ENCODE measurements around the gene ATP6V0E1. TPM values are rescaled to one million over a fixed set of nuclear protein-coding genes. Genes with fewer than 3 reads are reported as not detected.

ATP6V0E1 gene
- total and polyA plus RNA-seq, 2 of the 4 experiments (the other 2 are of a cell fraction), result 258 to 277 TPM

DNA sequence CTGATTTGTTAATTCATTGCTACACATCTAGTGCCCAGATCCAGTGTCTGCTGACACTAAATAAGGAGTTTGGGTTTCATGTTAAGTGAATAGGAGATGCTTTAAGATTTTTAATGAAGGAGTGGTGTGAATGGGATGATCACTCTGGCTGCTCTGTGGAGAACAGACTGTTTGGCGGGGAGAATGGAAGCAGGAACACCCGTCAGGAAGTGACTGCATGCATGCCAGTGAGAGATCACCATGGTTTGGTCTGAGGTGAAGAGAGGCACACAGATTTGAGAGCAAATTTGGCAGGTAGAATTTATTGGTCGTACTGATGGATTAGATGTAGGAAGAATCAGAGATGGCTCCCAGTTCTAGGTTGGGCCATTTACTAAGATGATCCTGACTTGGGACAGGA lies 19.8 kb downstream of the ATP6V0E1 start:
- no peak overlapping the region for H2AK9ac ChIP-seq (replicated peaks; ENCODE audit: low read depth, low read length, poor library complexity)
- peaks cover 36 to 73% of the 10 kb centered on the region in 2 experiments for H3K79me1 ChIP-seq (ENCODE audit: low read depth in 1 of 2, low read length in 2 of 2)
- H4K91ac ChIP-seq (ENCODE audit: insufficient read depth, low read depth, low read length), result no peak overlapping the region
- no peak overlapping the region for H2AK5ac ChIP-seq (ENCODE audit: low read depth, low read length)
- intact Hi-C loops (cut with micrococcal nuclease), result no loop called here
- ATAC-seq (ENCODE audit: low read depth), result no peak
- no peak overlapping the region for H2BK15ac ChIP-seq (ENCODE audit: low read depth, low read length)
- H3K4me1 ChIP-seq (ENCODE audit: control insufficient read depth, insufficient read depth, low read length), result peaks cover 14% of the 10 kb centered on the region
- H3K4ac ChIP-seq (ENCODE audit: low read depth, low read length), result no peak overlapping the region
- ChIA-PET CTCF (no interaction called here), POLR2A (ENCODE audit: unreplicated experiment) (no interaction called here)
- BruUV-seq (replicated peaks), result no TSS peak
- no peak for DNase-seq
- H3K9me1 ChIP-seq (ENCODE audit: insufficient read depth, low read length), result peaks cover 21% of the 10 kb centered on the region
- H3K14ac ChIP-seq (replicated peaks; ENCODE audit: low read depth, low read length), result no peak overlapping the region
- H2AFZ ChIP-seq (replicated peaks; ENCODE audit: low read length, poor library complexity), result no peak overlapping the region
- H3K27ac ChIP-seq (ENCODE audit: insufficient read depth, low read length), result no peak overlapping the region
- H2BK20ac ChIP-seq (ENCODE audit: low read depth, low read length), result no peak overlapping the region
- no peak overlapping the region for H4K5ac ChIP-seq (ENCODE audit: low read depth, low read length)
- no peak overlapping the region for H3K4me3 ChIP-seq (ENCODE audit: insufficient read depth, low read depth, low read length)
- H3K18ac ChIP-seq (ENCODE audit: low read depth, low read length), result no peak overlapping the region
- H4K20me1 ChIP-seq (ENCODE audit: insufficient read depth, low read length), result peaks cover 63% of the 10 kb centered on the region
- H3K9ac ChIP-seq (ENCODE audit: low read depth, low read length), result no peak overlapping the region
- dilution Hi-C loops (cut with HindIII; ENCODE audit: low sequenced_read_pairs, unreplicated experiment), result no loop called here
- no peaks in the 10 kb centered on the region for H3K27me3 ChIP-seq (ENCODE audit: control insufficient read depth, insufficient read depth, low read length)
- no peaks in the 10 kb centered on the region; the same call in 1 of the 2 replicates for H3K36me3 ChIP-seq (ENCODE audit: control insufficient read depth, insufficient read depth, low read length)
- H4K8ac ChIP-seq (ENCODE audit: low read depth in 2 of 2, low read length in 2 of 2), result no peak overlapping the region
- H3K23ac ChIP-seq (ENCODE audit: low read depth, low read length), result no peak overlapping the region
- H3K4me2 ChIP-seq (ENCODE audit: low read depth, low read length), result no peak overlapping the region
- no peak overlapping the region for H3K56ac ChIP-seq (ENCODE audit: extremely low read depth, insufficient read depth, low read length)
- no peak overlapping the region for H2BK120ac ChIP-seq (ENCODE audit: low read depth, low read length)
- no peaks in the 10 kb centered on the region for H3K9me3 ChIP-seq (ENCODE audit: control insufficient read depth, insufficient read depth, low read length)
- 100% methylated on average over 2 of the region's 3 CpGs; no CpG with 5 or more reads in 1 of the 2 experiments for WGBS, 2 experiments (ENCODE audit: extremely low coverage in 2 of 2, insufficient read length in 1 of 2)
- in situ Hi-C loops (cut with MboI; ENCODE audit: low sequenced_read_pairs), result no loop called here
- no peak overlapping the region for H2BK5ac ChIP-seq (ENCODE audit: low read depth, low read length, poor library complexity, severe bottlenecking)
- TF ChIP-seq, protein P1, sequence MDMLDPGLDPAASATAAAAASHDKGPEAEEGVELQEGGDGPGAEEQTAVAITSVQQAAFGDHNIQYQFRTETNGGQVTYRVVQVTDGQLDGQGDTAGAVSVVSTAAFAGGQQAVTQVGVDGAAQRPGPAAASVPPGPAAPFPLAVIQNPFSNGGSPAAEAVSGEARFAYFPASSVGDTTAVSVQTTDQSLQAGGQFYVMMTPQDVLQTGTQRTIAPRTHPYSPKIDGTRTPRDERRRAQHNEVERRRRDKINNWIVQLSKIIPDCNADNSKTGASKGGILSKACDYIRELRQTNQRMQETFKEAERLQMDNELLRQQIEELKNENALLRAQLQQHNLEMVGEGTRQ (IDR thresholded peaks at IDR 0.05; ENCODE audit: low read depth, low read length), result no peak
- TF ChIP-seq FOS (IDR thresholded peaks at IDR 0.05; ENCODE audit: low read depth, low read length) (no peak), CHD1 (IDR thresholded peaks at IDR 0.05; ENCODE audit: low read depth, low read length) (no peak), POLR2A (IDR thresholded peaks at IDR 0.05; ENCODE audit: low read depth, low read length) (no peak), MAZ (IDR thresholded peaks at IDR 0.05; ENCODE audit: borderline replicate concordance, low read depth, low read length) (no peak), NFE2L2 (IDR thresholded peaks at IDR 0.05; ENCODE audit: low read depth, low read length) (no peak), CEBPB (IDR thresholded peaks at IDR 0.05; ENCODE audit: low read depth, low read length) (no peak), MXI1 (IDR thresholded peaks at IDR 0.05; ENCODE audit: borderline replicate concordance, low read depth, low read length) (no peak), RCOR1 (IDR thresholded peaks at IDR 0.05; ENCODE audit: insufficient replicate concordance, low read length) (no peak), MAFK (IDR thresholded peaks at IDR 0.05; ENCODE audit: low read depth, low read length) (no peak), BHLHE40 (IDR thresholded peaks at IDR 0.05; ENCODE audit: low read depth, low read length) (no peak), SMC3 (IDR thresholded peaks at IDR 0.05; ENCODE audit: low read depth, low read length) (no peak), RFX5 (IDR thresholded peaks at IDR 0.05; ENCODE audit: low read depth, low read length) (no peak), RAD21 (IDR thresholded peaks at IDR 0.05; ENCODE audit: low read length) (no peak)
- TF ChIP-seq, protein P2, sequence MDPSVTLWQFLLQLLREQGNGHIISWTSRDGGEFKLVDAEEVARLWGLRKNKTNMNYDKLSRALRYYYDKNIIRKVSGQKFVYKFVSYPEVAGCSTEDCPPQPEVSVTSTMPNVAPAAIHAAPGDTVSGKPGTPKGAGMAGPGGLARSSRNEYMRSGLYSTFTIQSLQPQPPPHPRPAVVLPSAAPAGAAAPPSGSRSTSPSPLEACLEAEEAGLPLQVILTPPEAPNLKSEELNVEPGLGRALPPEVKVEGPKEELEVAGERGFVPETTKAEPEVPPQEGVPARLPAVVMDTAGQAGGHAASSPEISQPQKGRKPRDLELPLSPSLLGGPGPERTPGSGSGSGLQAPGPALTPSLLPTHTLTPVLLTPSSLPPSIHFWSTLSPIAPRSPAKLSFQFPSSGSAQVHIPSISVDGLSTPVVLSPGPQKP (IDR thresholded peaks at IDR 0.05; ENCODE audit: borderline replicate concordance, low read depth, low read length), result no peak
- TF ChIP-seq, protein P3, sequence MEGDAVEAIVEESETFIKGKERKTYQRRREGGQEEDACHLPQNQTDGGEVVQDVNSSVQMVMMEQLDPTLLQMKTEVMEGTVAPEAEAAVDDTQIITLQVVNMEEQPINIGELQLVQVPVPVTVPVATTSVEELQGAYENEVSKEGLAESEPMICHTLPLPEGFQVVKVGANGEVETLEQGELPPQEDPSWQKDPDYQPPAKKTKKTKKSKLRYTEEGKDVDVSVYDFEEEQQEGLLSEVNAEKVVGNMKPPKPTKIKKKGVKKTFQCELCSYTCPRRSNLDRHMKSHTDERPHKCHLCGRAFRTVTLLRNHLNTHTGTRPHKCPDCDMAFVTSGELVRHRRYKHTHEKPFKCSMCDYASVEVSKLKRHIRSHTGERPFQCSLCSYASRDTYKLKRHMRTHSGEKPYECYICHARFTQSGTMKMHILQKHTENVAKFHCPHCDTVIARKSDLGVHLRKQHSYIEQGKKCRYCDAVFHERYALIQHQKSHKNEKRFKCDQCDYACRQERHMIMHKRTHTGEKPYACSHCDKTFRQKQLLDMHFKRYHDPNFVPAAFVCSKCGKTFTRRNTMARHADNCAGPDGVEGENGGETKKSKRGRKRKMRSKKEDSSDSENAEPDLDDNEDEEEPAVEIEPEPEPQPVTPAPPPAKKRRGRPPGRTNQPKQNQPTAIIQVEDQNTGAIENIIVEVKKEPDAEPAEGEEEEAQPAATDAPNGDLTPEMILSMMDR (conservative IDR thresholded peaks at IDR 0.05; ENCODE audit: low read depth, low read length), result no peak
